ENCODE measurements around the gene ARHGAP22. TPM values are rescaled to one million over a fixed set of nuclear protein-coding genes. Genes with fewer than 3 reads are reported as not detected.

Gene ARHGAP22
- total and polyA plus RNA-seq, 2 of the 4 experiments (the other 2 are of a cell fraction): 28.3 to 30.2 TPM

DNA sequence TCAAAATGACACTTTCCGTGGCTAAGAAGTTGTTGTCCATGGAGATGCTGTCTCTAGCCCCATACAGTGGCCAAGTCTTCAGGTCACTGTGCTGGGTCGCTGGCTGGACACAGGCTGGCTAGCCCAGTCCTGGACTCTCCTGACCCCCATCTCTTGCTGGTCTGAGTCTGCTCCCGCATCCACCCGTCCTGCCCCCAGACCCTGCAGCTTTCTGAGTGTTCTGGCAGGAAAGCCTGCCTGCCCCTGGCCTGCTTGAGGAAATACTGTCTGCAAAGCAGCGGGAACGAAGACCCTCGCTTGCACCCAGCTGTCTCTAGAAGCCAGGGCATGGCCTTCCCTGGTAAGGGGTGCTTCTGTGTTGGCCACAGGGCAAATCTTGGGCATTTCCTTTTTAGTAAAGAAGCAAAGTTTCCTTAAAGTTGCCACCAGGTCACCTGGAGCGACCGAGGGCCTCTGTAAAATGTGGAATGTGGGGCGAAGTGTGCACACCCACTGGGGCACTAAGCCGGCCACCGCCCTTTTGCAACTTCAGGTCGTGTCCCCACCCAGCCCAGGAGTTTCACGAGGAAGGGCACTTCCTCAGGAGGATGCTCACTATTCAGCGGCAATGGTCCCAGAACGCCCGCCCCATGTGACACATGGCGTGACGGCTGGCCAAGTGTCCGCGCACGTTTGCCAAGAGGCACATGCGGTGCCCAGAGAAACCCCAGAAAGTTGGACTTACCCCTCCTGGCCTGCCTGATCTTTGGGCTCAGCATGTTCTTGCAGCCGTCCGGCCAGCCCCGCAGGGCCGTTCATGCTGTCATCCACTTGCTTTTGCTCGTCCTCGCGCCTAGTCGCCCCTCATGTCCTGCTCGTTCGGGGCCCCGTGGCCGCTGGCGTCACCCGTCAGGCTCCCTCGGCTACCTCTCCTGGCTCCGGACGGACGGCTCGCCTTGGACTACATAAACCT lies 558 bp downstream of the ARHGAP22 start:
- Histone ChIP-seq H2BK5ac (ENCODE audit: low read depth, low read length, poor library complexity, severe bottlenecking) (peak overlapping the region; percentile 76), H3K4ac (ENCODE audit: low read depth, low read length) (peak overlapping the region; percentile 96), H3K4me1 (ENCODE audit: control insufficient read depth, insufficient read depth, low read length) (peaks cover 50% of the 10 kb centered on the region), H2AK5ac (ENCODE audit: low read depth, low read length) (peak overlapping the region; percentile 85), H3K14ac (replicated peaks; ENCODE audit: low read depth, low read length) (peak overlapping the region; percentile 92), H2BK120ac (ENCODE audit: low read depth, low read length) (peak overlapping the region; percentile 94), H3K27ac (ENCODE audit: insufficient read depth, low read length) (peak overlapping the region; percentile 79), H4K5ac (ENCODE audit: low read depth, low read length) (peak overlapping the region; percentile 61; the same call in 1 of the 2 replicates), H3K79me1 (ENCODE audit: low read depth in 1 of 2, low read length in 2 of 2) (peaks cover 4 to 78% of the 10 kb centered on the region in 2 experiments; a peak in 3 of 4 replicates), H3K9ac (ENCODE audit: low read depth, low read length) (peak overlapping the region; percentile 86), H3K23ac (ENCODE audit: low read depth, low read length) (peak overlapping the region; percentile 89), H3K4me2 (ENCODE audit: low read depth, low read length) (peak overlapping the region; percentile 94), H3K56ac (ENCODE audit: extremely low read depth, insufficient read depth, low read length) (0 out of 2 replicates have a peak overlapping the region, but pooled peaks have one; percentile 69), H3K18ac (ENCODE audit: low read depth, low read length) (peak overlapping the region; percentile 1), H3K9me3 (ENCODE audit: control insufficient read depth, insufficient read depth, low read length) (no peaks in the 10 kb centered on the region), H4K91ac (ENCODE audit: insufficient read depth, low read depth, low read length) (peak overlapping the region; percentile 81), H2BK20ac (ENCODE audit: low read depth, low read length) (peak overlapping the region; percentile 70), H3K4me3 (ENCODE audit: insufficient read depth, low read depth, low read length) (peak overlapping the region; percentile 86), H4K8ac (ENCODE audit: low read depth in 2 of 2, low read length in 2 of 2) (peak overlapping the region; percentile 62 to 92), H4K20me1 (ENCODE audit: insufficient read depth, low read length) (peaks cover 12% of the 10 kb centered on the region; the same call in 1 of the 2 replicates), H2BK15ac (ENCODE audit: low read depth, low read length) (peak overlapping the region; percentile 96; the same call in 2 of the 3 replicates), H3K27me3 (ENCODE audit: control insufficient read depth, insufficient read depth, low read length) (no peaks in the 10 kb centered on the region), H2AFZ (replicated peaks; ENCODE audit: low read length, poor library complexity) (peak overlapping the region; percentile 88), H3K9me1 (ENCODE audit: insufficient read depth, low read length) (peaks cover 51% of the 10 kb centered on the region), H3K36me3 (ENCODE audit: control insufficient read depth, insufficient read depth, low read length) (no peaks in the 10 kb centered on the region; the same call in 1 of the 2 replicates), H2AK9ac (replicated peaks; ENCODE audit: low read depth, low read length, poor library complexity) (peak overlapping the region; percentile 99)
- 4% methylated on average over 25 of the region's 42 CpGs; no CpG with 5 or more reads in 1 of the 2 experiments for WGBS, 2 experiments (ENCODE audit: extremely low coverage in 2 of 2, insufficient read length in 1 of 2)
- TF ChIP-seq NFE2L2 (IDR thresholded peaks at IDR 0.05; ENCODE audit: low read depth, low read length) (no peak), MXI1 (IDR thresholded peaks at IDR 0.05; ENCODE audit: borderline replicate concordance, low read depth, low read length) (peak; percentile 68; the same call in 1 of the 2 replicates), RFX5 (IDR thresholded peaks at IDR 0.05; ENCODE audit: low read depth, low read length) (no peak), FOS (IDR thresholded peaks at IDR 0.05; ENCODE audit: low read depth, low read length) (no peak), MAZ (IDR thresholded peaks at IDR 0.05; ENCODE audit: borderline replicate concordance, low read depth, low read length) (no peak), BHLHE40 (IDR thresholded peaks at IDR 0.05; ENCODE audit: low read depth, low read length) (0 out of 2 replicates have a peak, but pooled peaks have one; percentile 22)
- TF ChIP-seq, protein P1, sequence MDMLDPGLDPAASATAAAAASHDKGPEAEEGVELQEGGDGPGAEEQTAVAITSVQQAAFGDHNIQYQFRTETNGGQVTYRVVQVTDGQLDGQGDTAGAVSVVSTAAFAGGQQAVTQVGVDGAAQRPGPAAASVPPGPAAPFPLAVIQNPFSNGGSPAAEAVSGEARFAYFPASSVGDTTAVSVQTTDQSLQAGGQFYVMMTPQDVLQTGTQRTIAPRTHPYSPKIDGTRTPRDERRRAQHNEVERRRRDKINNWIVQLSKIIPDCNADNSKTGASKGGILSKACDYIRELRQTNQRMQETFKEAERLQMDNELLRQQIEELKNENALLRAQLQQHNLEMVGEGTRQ (IDR thresholded peaks at IDR 0.05; ENCODE audit: low read depth, low read length): peak; percentile 64; the same call in 1 of the 2 replicates
- BruUV-seq (replicated peaks): no TSS peak
- ATAC-seq (ENCODE audit: low read depth): peak; percentile 5
- intact Hi-C loops (cut with micrococcal nuclease) (loop anchor here (10.0 kb wide), 1 partner anchor 50 kb away; no protein-coding TSS in a partner anchor), dilution Hi-C loops (cut with HindIII; ENCODE audit: low sequenced_read_pairs, unreplicated experiment) (no loop called here), in situ Hi-C loops (cut with MboI; ENCODE audit: low sequenced_read_pairs) (no loop called here)
- CTCF ChIA-PET: interaction anchor here (1.3 to 5.4 kb wide), 2 partner anchors 51 to 52 kb away, joined by 4 to 48 read pairs; no protein-coding TSS in a partner anchor
- no peak for DNase-seq
- POLR2A ChIA-PET (ENCODE audit: unreplicated experiment): interaction anchor here (0.9 kb wide), 1 partner anchor 11 kb away, joined by 5 read pairs; no protein-coding TSS in a partner anchor

All from IMR-90 (cell line).